ENCODE results near the gene EDAR. TPM values are rescaled to one million over a fixed set of nuclear protein-coding genes. Genes with fewer than 3 reads are reported as not detected.

Gene EDAR
- under 1 TPM in 1 of 6 donors, not detected in 5; 0.05 TPM for polyA plus RNA-seq (ENCODE audit: low read depth in 6 of 6)

- Mint-ChIP-seq H3K27ac (peak within 1 kb of the TSS in 2 of 6 donors; percentile 36 to 65), H3K4me3 (peak within 1 kb of the TSS in 1 of 8 donors; percentile 26), H3K4me1 (no peaks in the 10 kb centered on the region), H3K27me3 (peaks cover 12 to 30% (median 17%) of the 10 kb centered on the region in 3 donors), H3K9me3 (no peaks in the 10 kb centered on the region), H3K36me3 (no peaks in the 10 kb centered on the region)
- no peak for DNase-seq
- ATAC-seq (ENCODE audit: low read depth in 2 of 2), result no peak
Observed at GRCh38 chr2:108988796-108989713, at the start of gene EDAR. TSS of gene EDAR (minus strand) at chr2:108989220. CDS start at chr2:108931014, 58,206 bp downstream.

- Mint-ChIP-seq H3K4me1 (peaks cover 11 to 20% (median 14%) of the 10 kb centered on the region in 3 donors), H3K9me3 (no peaks in the 10 kb centered on the region), H3K27me3 (peaks cover 0 to 3% (median 0%) of the 10 kb centered on the region in 3 donors), H3K36me3 (no peaks in the 10 kb centered on the region), H3K27ac (peak overlapping the region in 2 of 6 donors; percentile 55 to 79), H3K4me3 (peak overlapping the region in 2 of 8 donors; percentile 9 to 44)
- DNase-seq (no peak), ATAC-seq (ENCODE audit: low read depth in 2 of 2) (no peak)
Observed at GRCh38 chr2:109033171-109033570, 44.2 kb upstream of the EDAR start.

- DNase-seq, result no peak
Observed at GRCh38 chr2:109032229-109032820, 43.3 kb upstream of the EDAR start.

GRCh38 chr2:109031476-109032228, 42.6 kb upstream of the EDAR start:
- Mint-ChIP-seq H3K36me3 (no peaks in the 10 kb centered on the region), H3K4me3 (peak overlapping the region; percentile 81 to 94 (median 89)), H3K4me1 (peaks cover 11 to 20% (median 14%) of the 10 kb centered on the region in 3 donors), H3K27ac (peak overlapping the region; percentile 48 to 95 (median 74)), H3K9me3 (no peaks in the 10 kb centered on the region), H3K27me3 (no peaks in the 10 kb centered on the region)
- peak; percentile 26 for DNase-seq
- ATAC-seq (ENCODE audit: low read depth in 2 of 2), result peak; percentile 71 to 72

More at GRCh38 chr2:109032229-109032820, 43.3 kb upstream of the EDAR start:
- Mint-ChIP-seq H3K27me3 (no peaks in the 10 kb centered on the region), H3K4me1 (peaks cover 11 to 20% (median 14%) of the 10 kb centered on the region in 3 donors), H3K9me3 (no peaks in the 10 kb centered on the region), H3K4me3 (peak overlapping the region; percentile 81 to 94 (median 89)), H3K27ac (peak overlapping the region in 5 of 6 donors; percentile 29 to 95 (median 54)), H3K36me3 (no peaks in the 10 kb centered on the region)
- no peak for ATAC-seq (ENCODE audit: low read depth in 2 of 2)

- Mint-ChIP-seq H3K36me3 (no peaks in the 10 kb centered on the region), H3K27me3 (no peaks in the 10 kb centered on the region)
- no peak for ATAC-seq (ENCODE audit: low read depth in 2 of 2)
Observed at GRCh38 chr2:109030870-109031475, 42.0 kb upstream of the EDAR start.

GRCh38 chr2:109029490-109030201, 40.6 kb upstream of the EDAR start:
- peaks cover 11 to 20% (median 14%) of the 10 kb centered on the region in 3 donors for H3K4me1 Mint-ChIP-seq
- DNase-seq (no peak), ATAC-seq (ENCODE audit: low read depth in 2 of 2) (no peak)
- no peaks in the 10 kb centered on the region for H3K9me3 Mint-ChIP-seq
- H3K36me3 Mint-ChIP-seq, result no peaks in the 10 kb centered on the region
- H3K27ac Mint-ChIP-seq, result peak overlapping the region in 2 of 6 donors; percentile 5 to 36
- no peaks in the 10 kb centered on the region for H3K27me3 Mint-ChIP-seq
- peak overlapping the region in 5 of 8 donors; percentile 19 to 86 (median 33) for H3K4me3 Mint-ChIP-seq

More at GRCh38 chr2:109030870-109031475, 42.0 kb upstream of the EDAR start:
- Mint-ChIP-seq H3K9me3 (no peaks in the 10 kb centered on the region), H3K27ac (peak overlapping the region in 5 of 6 donors; percentile 11 to 83 (median 65)), H3K4me1 (peaks cover 11 to 20% (median 14%) of the 10 kb centered on the region in 3 donors), H3K4me3 (peak overlapping the region; percentile 81 to 94 (median 89))
- no peak for DNase-seq

GRCh38 chr2:109028738-109029489, 39.9 kb upstream of the EDAR start:
- peaks cover 11 to 20% (median 14%) of the 10 kb centered on the region in 3 donors for H3K4me1 Mint-ChIP-seq
- no peaks in the 10 kb centered on the region for H3K9me3 Mint-ChIP-seq
- H3K4me3 Mint-ChIP-seq, result no peak overlapping the region
- H3K27ac Mint-ChIP-seq, result no peak overlapping the region
- H3K27me3 Mint-ChIP-seq, result no peaks in the 10 kb centered on the region
- H3K36me3 Mint-ChIP-seq, result no peaks in the 10 kb centered on the region
- ATAC-seq (ENCODE audit: low read depth in 2 of 2), result no peak
- DNase-seq, result no peak

- Mint-ChIP-seq H3K36me3 (no peaks in the 10 kb centered on the region), H3K9me3 (no peaks in the 10 kb centered on the region), H3K27me3 (no peaks in the 10 kb centered on the region), H3K27ac (no peak overlapping the region), H3K4me1 (peaks cover 11 to 20% (median 14%) of the 10 kb centered on the region in 3 donors), H3K4me3 (no peak overlapping the region)
- DNase-seq (no peak), ATAC-seq (ENCODE audit: low read depth in 2 of 2) (no peak)
Observed at GRCh38 chr2:109028277-109028676, 39.3 kb upstream of the EDAR start.

GRCh38 chr2:109027702-109028101, 38.7 kb upstream of the EDAR start:
- Mint-ChIP-seq H3K36me3 (no peaks in the 10 kb centered on the region), H3K27me3 (no peaks in the 10 kb centered on the region), H3K4me3 (no peak overlapping the region), H3K4me1 (peaks cover 11 to 17% (median 14%) of the 10 kb centered on the region in 3 donors), H3K9me3 (no peaks in the 10 kb centered on the region), H3K27ac (no peak overlapping the region)
- DNase-seq (no peak), ATAC-seq (ENCODE audit: low read depth in 2 of 2) (no peak)

- DNase-seq, result no peak
- H3K27ac Mint-ChIP-seq, result peak overlapping the region in 1 of 6 donors; percentile 37
- ATAC-seq (ENCODE audit: low read depth in 2 of 2), result no peak
- no peak overlapping the region for H3K4me3 Mint-ChIP-seq
- H3K9me3 Mint-ChIP-seq, result no peaks in the 10 kb centered on the region
- no peaks in the 10 kb centered on the region for H3K4me1 Mint-ChIP-seq
- peaks cover 0 to 14% (median 12%) of the 10 kb centered on the region in 3 donors for H3K27me3 Mint-ChIP-seq
- no peaks in the 10 kb centered on the region for H3K36me3 Mint-ChIP-seq
Observed at GRCh38 chr2:109024477-109024876, 35.5 kb upstream of the EDAR start.

- Mint-ChIP-seq H3K36me3 (no peaks in the 10 kb centered on the region), H3K27me3 (peaks cover 8 to 25% (median 19%) of the 10 kb centered on the region in 3 donors), H3K27ac (no peak overlapping the region), H3K4me3 (no peak overlapping the region), H3K9me3 (no peaks in the 10 kb centered on the region), H3K4me1 (no peaks in the 10 kb centered on the region)
- DNase-seq (no peak), ATAC-seq (ENCODE audit: low read depth in 2 of 2) (no peak)
Observed at GRCh38 chr2:109021895-109022300, 32.9 kb upstream of the EDAR start.

- no peak for DNase-seq
- Mint-ChIP-seq H3K4me3 (no peak overlapping the region), H3K27me3 (peaks cover 8 to 29% (median 19%) of the 10 kb centered on the region in 3 donors), H3K36me3 (no peaks in the 10 kb centered on the region), H3K9me3 (no peaks in the 10 kb centered on the region), H3K4me1 (no peaks in the 10 kb centered on the region), H3K27ac (no peak overlapping the region)
- no peak for ATAC-seq (ENCODE audit: low read depth in 2 of 2)
Observed at GRCh38 chr2:109020217-109020637, 31.2 kb upstream of the EDAR start.

All from naive B cell (primary cell).